CD4-positive, alpha-beta T cell treated with Interleukin-6 at 100 ng/mL for 8 hours (primary cell): ENCODE data around the gene PRDM16.

ENCODE experiments used
- DNase-seq: peaks from one replicate; pipeline ENCODE4 v3.0.0-alpha.2; 2020; ENCODE audit warnings: mixed read lengths, low spot score

PRDM16 gene

GRCh38 chr1:3323021-3323795, 254.2 kb downstream of the PRDM16 start:
- no peak for DNase-seq

DNA sequence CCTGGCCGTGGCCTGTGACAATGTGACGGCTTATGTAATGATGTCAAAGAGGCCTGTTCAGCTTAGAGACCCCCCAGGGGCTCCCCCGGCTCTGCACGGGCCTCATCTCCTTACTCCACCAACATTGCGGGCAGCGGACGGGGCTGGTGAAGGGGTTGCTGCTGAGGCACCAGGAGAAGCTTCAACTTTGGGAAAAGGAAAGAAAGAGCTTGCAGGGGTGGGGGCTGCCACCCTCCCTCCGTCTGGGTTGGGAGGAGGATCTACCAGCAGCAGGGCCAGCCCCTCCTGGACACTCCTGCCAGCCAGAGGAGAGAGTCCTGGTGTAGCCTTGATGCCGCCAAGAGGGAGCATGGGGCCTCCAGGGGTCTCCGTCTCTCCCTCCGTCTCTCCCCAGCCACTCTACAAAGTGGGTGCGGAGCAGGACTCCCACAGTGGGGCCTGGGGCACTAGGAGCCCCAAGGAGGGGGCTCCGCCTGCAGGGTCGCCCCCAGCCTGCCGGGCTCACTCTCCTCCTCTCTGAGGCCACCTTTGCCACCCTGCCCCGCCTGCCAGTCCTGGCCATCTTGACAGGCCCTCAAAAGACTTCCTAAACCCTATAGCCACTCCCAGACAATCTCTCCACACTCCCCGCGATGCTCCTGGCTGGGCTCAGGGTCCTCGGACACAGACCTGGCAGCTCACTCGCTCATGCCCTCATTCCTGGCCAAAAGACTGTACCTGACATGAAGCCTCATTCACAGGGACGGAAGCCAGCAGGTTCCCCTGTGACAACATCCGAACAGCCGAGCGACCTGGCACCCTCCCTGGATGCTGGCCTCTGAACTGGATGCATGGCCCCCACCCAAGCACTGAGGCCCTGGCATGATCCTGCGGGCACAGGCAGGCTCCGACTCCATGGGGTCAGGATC, 255.0 kb downstream of the PRDM16 start:
- no peak for DNase-seq

DNA sequence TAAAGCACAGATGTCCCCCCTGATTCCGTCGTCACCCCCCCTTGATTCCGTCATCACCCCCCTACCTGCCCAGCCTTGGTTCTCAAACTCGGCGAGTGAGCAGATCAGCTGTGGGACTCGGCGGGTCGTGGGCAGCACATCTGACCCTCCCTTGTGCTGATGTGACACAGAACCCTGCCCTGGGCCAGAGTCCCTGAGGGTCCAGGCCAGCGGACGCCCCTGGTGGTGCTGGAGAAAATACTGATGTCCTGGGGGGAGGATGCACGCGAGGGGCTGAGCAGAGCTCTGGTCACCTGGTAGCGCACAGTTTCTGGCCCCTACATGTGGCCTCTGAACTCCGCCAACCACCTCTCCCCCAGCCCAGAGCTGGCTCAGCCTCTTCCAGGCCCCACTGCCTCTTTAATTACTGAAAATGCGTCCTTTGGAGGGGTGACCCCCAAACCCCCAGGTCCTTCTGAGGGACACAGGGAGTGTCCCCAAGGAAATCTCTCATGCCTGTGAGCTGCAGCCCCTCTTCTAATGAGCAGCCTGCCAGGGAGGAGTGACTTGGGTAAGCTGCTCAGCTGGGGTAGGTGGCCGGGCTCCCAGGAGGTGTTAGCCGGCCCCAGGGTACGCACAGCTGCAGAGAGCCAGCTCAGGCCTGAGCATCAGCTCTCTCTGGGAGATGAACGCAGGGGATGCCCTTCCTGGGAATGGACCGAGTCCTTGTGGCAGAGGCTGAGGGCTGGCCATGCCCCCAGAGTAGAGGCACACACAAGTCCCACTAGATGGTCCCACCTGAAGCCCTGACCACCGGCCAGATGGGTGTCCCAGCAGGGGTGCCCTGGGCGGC, 255.9 kb downstream of the PRDM16 start:
- DNase-seq = no peak

DNA sequence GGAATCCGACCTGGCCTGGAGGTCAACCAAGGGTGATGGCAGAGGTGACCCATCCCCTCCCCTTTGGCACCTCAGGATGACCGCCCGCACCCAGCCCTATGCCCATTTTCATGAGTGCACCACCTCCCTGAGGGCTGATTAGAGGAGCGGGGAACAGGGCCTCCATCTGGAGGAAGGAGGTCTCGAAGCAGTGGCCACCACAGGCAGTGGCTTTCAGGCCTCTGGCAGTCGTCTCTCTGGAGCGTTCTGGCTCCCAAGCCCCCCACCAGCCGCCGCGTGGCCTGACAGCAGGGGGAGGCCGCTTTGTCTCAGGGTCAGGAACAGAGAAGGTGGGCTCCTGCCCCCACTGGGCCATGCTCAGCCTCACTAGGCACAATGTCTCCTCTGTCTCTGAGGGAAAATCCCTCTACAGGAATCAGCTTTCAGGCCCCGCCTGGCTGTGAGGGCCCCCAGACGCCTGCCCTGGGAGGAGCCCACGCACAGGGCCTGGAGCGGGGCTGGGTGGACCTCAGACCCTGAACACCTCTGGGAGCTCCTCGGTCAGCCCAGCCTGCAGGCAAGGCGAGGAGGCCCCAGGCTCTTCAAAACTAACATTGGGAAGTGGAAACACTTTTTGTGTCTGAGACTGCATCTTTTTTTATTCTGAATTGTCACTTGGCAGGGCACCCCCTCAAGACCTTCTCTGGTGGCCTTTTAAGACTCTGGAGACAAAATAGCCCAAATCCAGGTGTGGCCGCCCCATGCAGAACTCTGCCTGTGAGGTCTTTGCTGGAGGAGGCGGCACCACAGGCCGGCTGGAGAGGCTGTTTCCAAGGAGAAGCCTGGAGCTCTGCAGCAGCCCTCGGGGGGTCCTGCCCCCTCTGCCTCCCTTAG, 257.7 kb downstream of the PRDM16 start:
- DNase-seq = no peak

GRCh38 chr1:3327389-3327702, 258.3 kb downstream of the PRDM16 start:
- no peak for DNase-seq

- no peak for DNase-seq
Measured at GRCh38 chr1:3327936-3328590, 259.1 kb downstream of the PRDM16 start.

- no peak for DNase-seq
Measured at GRCh38 chr1:3329640-3330281, 260.8 kb downstream of the PRDM16 start.

DNA sequence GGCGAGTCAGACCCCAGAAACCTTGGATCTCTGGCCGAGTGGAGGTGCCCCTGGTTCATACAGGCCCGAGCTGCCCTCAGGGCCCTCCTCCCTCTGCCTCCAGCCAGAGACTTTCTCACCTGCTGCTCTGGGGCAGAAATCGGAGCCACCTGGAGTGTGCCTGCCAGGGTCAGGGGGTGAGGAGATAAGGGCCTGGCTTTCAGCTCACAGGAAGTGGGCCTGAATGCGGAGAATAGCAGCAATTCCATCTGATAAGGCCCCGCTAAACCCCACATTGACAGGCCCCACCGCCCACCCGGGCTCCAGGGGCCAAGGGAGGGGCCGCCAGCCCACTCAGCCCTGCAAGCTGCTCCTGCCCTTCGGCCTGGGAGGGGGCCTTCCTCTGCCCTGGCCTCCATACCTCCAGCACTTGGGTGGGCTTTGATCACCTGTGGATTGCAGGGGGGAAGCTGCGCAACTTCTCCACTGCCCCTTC, 261.8 kb downstream of the PRDM16 start:
- DNase-seq = no peak

DNA sequence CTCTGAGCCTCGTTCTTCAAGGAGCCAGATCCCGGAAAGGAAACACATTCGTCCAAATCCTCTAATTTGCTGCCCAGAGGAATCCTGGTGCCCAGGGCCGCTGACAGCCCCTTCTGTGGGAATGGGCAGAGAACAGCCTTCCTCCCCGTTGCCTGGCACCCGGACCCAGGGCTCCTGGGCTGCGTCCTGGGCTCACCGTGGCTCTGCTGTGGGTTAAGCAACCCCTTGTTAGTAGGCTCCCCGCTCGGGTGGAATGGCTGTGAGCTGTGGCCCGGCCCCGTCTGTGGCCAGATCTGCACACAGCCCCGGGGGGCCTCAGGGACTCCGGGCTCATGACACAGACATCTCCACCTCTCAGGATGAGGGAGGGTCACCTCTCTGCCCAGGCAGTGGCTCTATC, 262.6 kb downstream of the PRDM16 start:
- DNase-seq = no peak

- DNase-seq = no peak
Measured at GRCh38 chr1:3332043-3332442, 263.0 kb downstream of the PRDM16 start.

DNA sequence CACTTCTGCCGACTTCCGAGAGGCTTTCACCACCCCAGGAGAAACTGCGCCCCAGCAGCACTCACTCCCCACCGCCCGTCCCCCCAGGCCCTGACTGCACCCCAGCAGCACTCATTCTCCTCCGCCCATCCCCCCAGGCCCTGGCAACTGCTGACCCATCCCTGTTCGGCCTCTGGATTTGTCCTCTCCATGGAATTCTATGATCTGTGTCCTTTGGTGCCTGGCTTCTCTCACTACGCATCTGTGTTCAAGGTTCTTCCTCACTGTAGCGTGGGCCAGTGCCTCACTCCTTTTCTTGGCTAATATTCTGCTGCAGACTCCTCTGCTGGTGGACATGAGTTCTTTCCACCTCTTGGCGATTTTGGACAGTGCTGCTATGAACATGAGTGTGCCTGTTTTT, 263.7 kb downstream of the PRDM16 start:
- no peak for DNase-seq

- DNase-seq = no peak
Measured at GRCh38 chr1:3333903-3334302, 264.9 kb downstream of the PRDM16 start.

GRCh38 chr1:3334366-3334765, 265.4 kb downstream of the PRDM16 start:
- no peak for DNase-seq

DNA sequence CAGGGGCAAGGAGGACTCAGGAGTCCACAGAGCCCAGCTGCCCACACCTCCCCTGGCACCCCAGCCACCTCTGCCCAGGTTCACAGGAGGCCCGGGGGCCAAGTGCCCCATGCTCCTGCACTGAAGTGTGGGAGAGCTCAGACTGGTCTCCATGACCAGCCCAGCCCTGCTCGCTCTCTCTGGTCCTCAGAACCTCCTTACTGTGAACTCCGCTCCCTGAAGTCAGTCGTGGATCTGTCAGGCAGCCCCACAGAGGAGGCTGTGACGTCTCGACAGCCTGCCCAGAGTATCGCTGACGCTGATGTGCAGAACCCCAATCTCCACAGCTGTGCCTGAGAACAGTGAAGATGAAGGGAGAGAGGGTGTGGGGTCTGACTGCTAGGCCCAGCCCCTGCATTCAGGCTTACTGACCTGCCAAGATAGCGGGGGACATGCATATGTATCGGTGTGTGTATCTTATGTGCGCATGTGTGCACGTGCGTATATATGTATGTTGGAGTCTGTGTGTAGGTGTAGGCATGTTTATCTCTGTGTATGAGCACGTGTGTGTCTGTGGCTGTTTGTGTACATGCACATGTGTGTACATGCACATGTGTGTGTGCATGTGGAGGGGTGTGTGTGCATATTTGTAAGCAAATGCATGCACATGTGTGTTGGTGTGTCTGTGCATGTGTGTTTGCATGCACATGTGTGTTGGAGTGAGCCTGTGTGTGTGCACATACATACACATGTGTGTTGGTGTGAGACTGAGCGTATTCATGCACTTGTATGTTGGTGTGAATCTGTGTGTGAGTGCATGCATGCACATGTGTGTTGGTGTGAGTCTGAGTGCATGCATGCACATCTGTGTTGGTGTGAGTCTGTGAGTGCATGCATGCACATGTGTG, 267.0 kb downstream of the PRDM16 start:
- DNase-seq = no peak

DNA sequence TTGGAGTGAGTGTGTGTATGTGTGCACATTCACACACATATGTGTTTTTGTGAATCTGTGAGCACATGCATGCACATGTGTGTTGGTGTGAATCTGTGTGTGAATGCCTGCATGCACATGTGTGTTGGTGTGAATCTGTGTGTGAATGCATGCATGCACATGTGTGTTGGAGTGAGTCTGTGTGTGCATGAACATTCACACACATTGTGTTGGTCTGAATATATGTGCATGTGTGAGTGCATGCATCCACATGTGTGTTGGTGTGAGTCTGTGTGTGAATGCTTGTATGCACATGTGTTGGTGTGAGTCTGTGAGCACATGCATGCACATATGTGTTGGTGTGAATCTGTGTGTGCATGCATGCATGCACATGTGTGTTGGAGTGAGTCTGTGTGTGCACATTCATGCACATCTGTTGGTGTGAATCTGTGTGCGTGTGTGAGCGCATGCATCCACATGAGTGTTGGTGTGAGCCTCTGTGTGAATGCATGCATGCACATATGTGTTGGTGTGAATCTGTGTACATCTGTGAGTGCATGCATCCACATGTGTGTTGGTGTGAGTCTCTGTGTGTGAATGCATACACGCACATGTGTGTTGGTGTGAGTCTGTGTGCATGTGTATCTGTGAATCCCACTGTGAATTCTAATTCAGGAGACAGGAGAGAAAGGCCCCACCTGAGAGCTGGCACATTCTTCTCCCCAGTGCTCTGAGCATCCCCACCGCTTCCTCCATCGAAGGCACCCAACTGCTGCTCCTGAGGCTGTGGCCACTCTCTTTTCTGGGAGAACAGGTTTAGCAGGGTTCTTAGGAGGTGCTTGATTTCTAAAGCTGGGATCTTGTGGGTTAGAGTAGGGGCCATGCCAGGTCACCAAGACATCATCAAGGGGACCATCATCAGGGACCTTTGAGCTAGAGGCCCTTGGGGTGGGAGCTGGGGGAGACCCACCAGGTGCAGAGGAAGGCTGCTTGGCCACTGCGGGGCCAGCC, 267.9 kb downstream of the PRDM16 start:
- DNase-seq = no peak

DNA sequence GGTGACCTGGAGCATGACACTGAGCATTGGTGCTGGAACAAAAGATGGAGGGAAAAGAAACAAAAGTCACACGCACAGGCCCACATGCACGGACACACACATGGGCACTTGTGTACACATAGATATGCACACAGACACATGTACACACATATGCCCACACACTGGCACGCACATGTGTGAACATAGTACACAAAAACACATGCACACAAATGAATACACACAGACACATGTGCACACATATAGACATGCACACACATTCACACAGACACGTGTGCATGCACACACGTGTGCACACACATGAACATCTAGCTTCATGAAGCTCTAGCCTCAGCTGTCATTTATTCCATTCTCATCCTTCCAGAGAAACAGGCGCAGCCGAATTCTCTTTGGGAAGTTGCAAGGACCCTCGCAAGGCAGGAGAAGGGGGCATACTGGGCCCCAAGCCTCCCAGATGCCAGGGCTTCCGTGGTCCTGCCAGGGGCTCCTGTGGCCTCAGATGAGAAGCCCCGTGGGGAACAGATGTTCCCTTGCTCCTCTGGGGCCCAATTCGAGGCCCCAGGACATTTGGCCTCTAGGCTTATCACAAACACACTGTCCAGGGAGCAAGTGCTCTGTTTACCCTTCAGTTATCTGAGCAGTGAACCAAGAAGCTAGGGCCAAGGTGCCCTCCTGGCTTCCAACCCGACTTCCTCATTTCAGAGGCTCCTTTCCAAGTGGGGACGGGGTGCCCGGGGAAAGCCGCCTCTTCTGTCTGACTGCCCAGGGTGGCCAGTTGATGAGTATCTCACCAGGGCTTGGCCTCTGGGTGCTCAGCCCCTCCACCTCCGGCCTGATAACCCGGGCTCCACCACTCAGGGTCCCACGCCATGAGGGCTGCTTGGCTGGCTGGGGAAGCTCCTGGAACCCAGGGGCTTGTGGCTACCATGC, 269.1 kb downstream of the PRDM16 start:
- DNase-seq = no peak

- DNase-seq = no peak
Measured at GRCh38 chr1:3338725-3339070, 269.7 kb downstream of the PRDM16 start.
